Liver (tissue), 9 donors: ENCODE measurements around the gene PCSK4. TPM values are rescaled to one million over a fixed set of nuclear protein-coding genes. Genes with fewer than 3 reads are reported as not detected.

Experiments
- DNase-seq: peaks from one replicate; pipeline ENCODE4 v3.0.0-alpha.2; 2017; ENCODE audit warnings: low spot score
- H3K27ac ChIP-seq, 2 donors: one replicate each; pipeline ENCODE4 v1.7.0; 2013; ENCODE audit warnings: inconsistent platforms in 2 of 2, low read length in 2 of 2, control low read depth in 1 of 2, low read depth in 1 of 2, mild to moderate bottlenecking in 1 of 2
- H3K27me3 ChIP-seq, 4 donors: one replicate each; pipeline versions ENCODE4 v1.6.1 to v1.7.0; 2013; ENCODE audit warnings: low read length in 3 of 4, inconsistent platforms in 1 of 4, mild to moderate bottlenecking in 1 of 4, moderate library complexity in 1 of 4; ENCODE audit not compliant: control insufficient read depth in 4 of 4, insufficient read depth in 4 of 4
- H3K36me3 ChIP-seq, 4 donors: one replicate each; pipeline versions ENCODE4 v1.6.1 to v1.7.0; 2013; ENCODE audit warnings: low read length in 3 of 4, mild to moderate bottlenecking in 3 of 4, low read depth in 1 of 4, moderate library complexity in 1 of 4; ENCODE audit not compliant: control insufficient read depth in 4 of 4, insufficient read depth in 3 of 4
- H3K4me1 ChIP-seq, 4 donors: one replicate each; pipeline versions ENCODE4 v1.6.1 to v1.7.0; 2013; ENCODE audit warnings: low read length in 3 of 4, mild to moderate bottlenecking in 3 of 4, moderate library complexity in 1 of 4; ENCODE audit not compliant: control insufficient read depth in 4 of 4, insufficient read depth in 4 of 4
- H3K4me3 ChIP-seq, 3 donors: one replicate each; pipeline versions ENCODE4 v1.6.1 to v1.7.0; 2013; ENCODE audit warnings: low read length in 3 of 3, control low read depth in 1 of 3, low read depth in 1 of 3, mild to moderate bottlenecking in 1 of 3
- H3K9ac ChIP-seq, 2 donors: one replicate each; pipeline ENCODE4 v1.7.0; 2013; ENCODE audit warnings: low read length in 2 of 2, mild to moderate bottlenecking in 2 of 2, moderate library complexity in 2 of 2, control low read depth in 1 of 2, low read depth in 1 of 2
- H3K9me3 ChIP-seq, 4 donors: one replicate each; pipeline versions ENCODE4 v1.6.1 to v1.7.0; 2013; ENCODE audit warnings: low read length in 3 of 4; ENCODE audit not compliant: control insufficient read depth in 4 of 4
- ATF3 ChIP-seq: IDR thresholded peaks from 2 replicates; pipeline ENCODE4 v1.6.1; 2016; ENCODE audit warnings: antibody characterized with exemption
- EGR1 ChIP-seq, 2 donors: IDR thresholded peaks; 2 replicates each; pipeline ENCODE4 v1.6.1; 2016 to 2018; ENCODE audit warnings: antibody characterized with exemption in 2 of 2, low read depth in 2 of 2
- FOXA1 ChIP-seq: IDR thresholded peaks from 2 replicates; pipeline ENCODE4 v1.6.1; 2016; ENCODE audit warnings: antibody characterized with exemption
- FOXA2 ChIP-seq: IDR thresholded peaks from 2 replicates; pipeline ENCODE4 v1.6.1; 2016; ENCODE audit warnings: antibody characterized with exemption
- GABPA ChIP-seq, 2 donors: IDR thresholded peaks in 1 of 2; conservative IDR thresholded peaks in 1 of 2; 2 replicates each; pipeline ENCODE4 v1.6.1; 2016; ENCODE audit warnings: antibody characterized with exemption in 2 of 2, mild to moderate bottlenecking in 1 of 2, moderate library complexity in 1 of 2
- HNF4A ChIP-seq, 2 donors: conservative IDR thresholded peaks; 2 replicates each; pipeline ENCODE4 v1.6.1; 2016; ENCODE audit warnings: antibody characterized with exemption in 2 of 2, mild to moderate bottlenecking in 2 of 2
- HNF4G ChIP-seq: IDR thresholded peaks from 2 replicates; pipeline ENCODE4 v1.6.1; 2016; ENCODE audit warnings: antibody characterized with exemption
- JUND ChIP-seq, 2 donors: IDR thresholded peaks; 2 replicates each; pipeline ENCODE4 v1.6.1; 2016; ENCODE audit warnings: antibody characterized with exemption in 2 of 2
- NR2F2 ChIP-seq: IDR thresholded peaks from 2 replicates; pipeline ENCODE4 v1.6.1; 2016; ENCODE audit warnings: antibody characterized with exemption
- RAD21 ChIP-seq, 2 donors: IDR thresholded peaks; 2 replicates each; pipeline ENCODE4 v1.6.1; 2016; ENCODE audit warnings: antibody characterized with exemption in 2 of 2, mild to moderate bottlenecking in 2 of 2
- REST ChIP-seq: IDR thresholded peaks from 2 replicates; pipeline ENCODE4 v1.6.1; 2016; ENCODE audit warnings: antibody characterized with exemption, mild to moderate bottlenecking
- RXRA ChIP-seq, 2 donors: IDR thresholded peaks; 2 replicates each; pipeline ENCODE4 v1.6.1; 2017 to 2018; ENCODE audit warnings: antibody characterized with exemption in 2 of 2, mild to moderate bottlenecking in 1 of 2
- SP1 ChIP-seq: IDR thresholded peaks from 2 replicates; pipeline ENCODE4 v1.6.1; 2018; ENCODE audit warnings: antibody characterized with exemption, mild to moderate bottlenecking
- TAF1 ChIP-seq: conservative IDR thresholded peaks from 2 replicates; pipeline ENCODE4 v1.6.1; 2016; ENCODE audit warnings: antibody characterized with exemption, mild to moderate bottlenecking
- YY1 ChIP-seq: IDR thresholded peaks from 2 replicates; pipeline ENCODE4 v1.6.1; 2016; ENCODE audit warnings: antibody characterized with exemption, mild to moderate bottlenecking
- WGBS: extraction: QIAGEN DNeasy Blood & Tissue Kit; methylation state at CpG from one replicate; pipeline ENCODE4 v1.1.7; 2013; 5-methylcytosine and 5-hydroxymethylcytosine counted together
- polyA plus RNA-seq, 2 donors: library from polyadenylated mRNA; stranded (reverse) in 1 of 2; unstranded in 1 of 2; fragments of 200-250 nt in 1 of 2; fragments of >200 nt in 1 of 2; fragmentation: Nextera tagmentation in 1 of 2; extraction: Ambion mirVana in 1 of 2; gene quantifications; one replicate each; pipeline versions ENCODE4 v1.2.1 to v1.2.3, GENCODE V29; 2013 to 2015
- total RNA-seq, 2 donors: library from RNA; depleted of rRNA; stranded (reverse); fragments of >200 nt; gene quantifications; one replicate each; pipeline ENCODE4 v1.2.3, GENCODE V29; 2014
- TF ChIP-seq, protein P1 (sequence below): IDR thresholded peaks from 2 replicates; pipeline ENCODE4 v1.6.1; 2016; ENCODE audit warnings: antibody characterized with exemption
- TF ChIP-seq, protein P2 (sequence below): fragments of 150-350 bp; IDR thresholded peaks from 2 replicates; pipeline ENCODE4 v1.5.1; 2017; ENCODE audit warnings: improper control_type of control experiment, low read depth, low read length; ENCODE audit not compliant: missing input control
- TF ChIP-seq, protein P3 (sequence below): IDR thresholded peaks from 2 replicates; pipeline ENCODE4 v1.6.1; 2016; ENCODE audit warnings: antibody characterized with exemption
- donor health status: healthy.
- donor health status: healthy.
- donor health status: healthy.
- donor health status: healthy.
- donor health status: healthy.

The PCSK4 gene
- total and polyA plus RNA-seq, 4 donors = 0.60 to 2.6 (median 1.9) TPM

GRCh38 chr19:1453525-1454364 is 36.4 kb downstream of the PCSK4 start (continued):
- TF ChIP-seq, protein P1, sequence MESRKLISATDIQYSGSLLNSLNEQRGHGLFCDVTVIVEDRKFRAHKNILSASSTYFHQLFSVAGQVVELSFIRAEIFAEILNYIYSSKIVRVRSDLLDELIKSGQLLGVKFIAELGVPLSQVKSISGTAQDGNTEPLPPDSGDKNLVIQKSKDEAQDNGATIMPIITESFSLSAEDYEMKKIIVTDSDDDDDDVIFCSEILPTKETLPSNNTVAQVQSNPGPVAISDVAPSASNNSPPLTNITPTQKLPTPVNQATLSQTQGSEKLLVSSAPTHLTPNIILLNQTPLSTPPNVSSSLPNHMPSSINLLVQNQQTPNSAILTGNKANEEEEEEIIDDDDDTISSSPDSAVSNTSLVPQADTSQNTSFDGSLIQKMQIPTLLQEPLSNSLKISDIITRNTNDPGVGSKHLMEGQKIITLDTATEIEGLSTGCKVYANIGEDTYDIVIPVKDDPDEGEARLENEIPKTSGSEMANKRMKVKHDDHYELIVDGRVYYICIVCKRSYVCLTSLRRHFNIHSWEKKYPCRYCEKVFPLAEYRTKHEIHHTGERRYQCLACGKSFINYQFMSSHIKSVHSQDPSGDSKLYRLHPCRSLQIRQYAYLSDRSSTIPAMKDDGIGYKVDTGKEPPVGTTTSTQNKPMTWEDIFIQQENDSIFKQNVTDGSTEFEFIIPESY = no peak
- TF ChIP-seq SP1 = no peak
- TF ChIP-seq HNF4G = no peak
- TF ChIP-seq YY1 = no peak
- TF ChIP-seq GABPA (IDR thresholded peaks at IDR 0.05 in 1 of 2, conservative IDR thresholded peaks at IDR 0.05 in 1 of 2) = no peak
- TF ChIP-seq RAD21 (IDR thresholded peaks at IDR 0.05) = no peak

- H3K9me3 ChIP-seq = no peaks in the 10 kb centered on the region
- no peak overlapping the region for H3K4me3 ChIP-seq
- H3K4me1 ChIP-seq = peaks cover 0 to 23% (median 2%) of the 10 kb centered on the region in 4 donors
- H3K9ac ChIP-seq = no peak overlapping the region
- peaks cover 12 to 24% (median 18%) of the 10 kb centered on the region in 4 donors for H3K27me3 ChIP-seq
- WGBS = 50% methylated on average over 30 of the region's 30 CpGs
- H3K36me3 ChIP-seq = peaks cover 0 to 1% (median 0%) of the 10 kb centered on the region in 4 donors
- no peak overlapping the region for H3K27ac ChIP-seq
- no peak for DNase-seq
- TF ChIP-seq FOXA2 (no peak), HNF4A (conservative IDR thresholded peaks at IDR 0.05) (no peak), YY1 (no peak), RAD21 (IDR thresholded peaks at IDR 0.05) (no peak), EGR1 (IDR thresholded peaks at IDR 0.05; ENCODE audit: low read depth in 2 of 2) (no peak), ATF3 (no peak), NR2F2 (no peak), JUND (IDR thresholded peaks at IDR 0.05) (no peak), RXRA (IDR thresholded peaks at IDR 0.05) (no peak), SP1 (no peak), FOXA1 (no peak), REST (no peak), TAF1 (no peak)
- TF ChIP-seq, protein P2, sequence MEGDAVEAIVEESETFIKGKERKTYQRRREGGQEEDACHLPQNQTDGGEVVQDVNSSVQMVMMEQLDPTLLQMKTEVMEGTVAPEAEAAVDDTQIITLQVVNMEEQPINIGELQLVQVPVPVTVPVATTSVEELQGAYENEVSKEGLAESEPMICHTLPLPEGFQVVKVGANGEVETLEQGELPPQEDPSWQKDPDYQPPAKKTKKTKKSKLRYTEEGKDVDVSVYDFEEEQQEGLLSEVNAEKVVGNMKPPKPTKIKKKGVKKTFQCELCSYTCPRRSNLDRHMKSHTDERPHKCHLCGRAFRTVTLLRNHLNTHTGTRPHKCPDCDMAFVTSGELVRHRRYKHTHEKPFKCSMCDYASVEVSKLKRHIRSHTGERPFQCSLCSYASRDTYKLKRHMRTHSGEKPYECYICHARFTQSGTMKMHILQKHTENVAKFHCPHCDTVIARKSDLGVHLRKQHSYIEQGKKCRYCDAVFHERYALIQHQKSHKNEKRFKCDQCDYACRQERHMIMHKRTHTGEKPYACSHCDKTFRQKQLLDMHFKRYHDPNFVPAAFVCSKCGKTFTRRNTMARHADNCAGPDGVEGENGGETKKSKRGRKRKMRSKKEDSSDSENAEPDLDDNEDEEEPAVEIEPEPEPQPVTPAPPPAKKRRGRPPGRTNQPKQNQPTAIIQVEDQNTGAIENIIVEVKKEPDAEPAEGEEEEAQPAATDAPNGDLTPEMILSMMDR = no peak
- TF ChIP-seq, protein P3, sequence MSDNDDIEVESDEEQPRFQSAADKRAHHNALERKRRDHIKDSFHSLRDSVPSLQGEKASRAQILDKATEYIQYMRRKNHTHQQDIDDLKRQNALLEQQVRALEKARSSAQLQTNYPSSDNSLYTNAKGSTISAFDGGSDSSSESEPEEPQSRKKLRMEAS = no peak
- TF ChIP-seq, protein P1 = no peak
These were observed 37.2 kb downstream of the PCSK4 start for GRCh38 chr19:1452802-1453524.
